B cell (primary cell): ENCODE results near the gene ABCA13. TPM values are rescaled to one million over a fixed set of nuclear protein-coding genes. Genes with fewer than 3 reads are reported as not detected.

Experiments used
- ATAC-seq: fragments of 200-7000 bp; cut with Tn5 transposase; one replicate; pipeline ENCODE4 v1.10.0; 2021; ENCODE audit warnings: low read depth, mild to moderate bottlenecking, moderate number of reproducible peaks, moderate library complexity
- CTCF ChIA-PET: fragments of 350-600 bp; sonication (Branson Sonifier 250); formaldehyde crosslinking; loops from one replicate; lab custom pipeline; 2021; ENCODE audit warnings: antibody characterized with exemption, inconsistent platforms; lab: Charles Lee
- POLR2A ChIA-PET: fragments of 350-600 bp; sonication (Branson Sonifier 250); formaldehyde crosslinking; loops from one replicate; lab custom pipeline; 2021; ENCODE audit warnings: antibody characterized with exemption; lab: Charles Lee
- DNase-seq: peaks from one replicate; pipeline ENCODE4 v3.0.0; 2013
- H2AFZ ChIP-seq: 2 replicates; pipeline ENCODE4 v1.6.1; 2012; ENCODE audit warnings: mild to moderate bottlenecking, low read depth, low read length; ENCODE audit not compliant: insufficient read depth, poor library complexity, severe bottlenecking
- H3K27ac ChIP-seq, 2 donors: 1 replicate in 1 of 2; 2 replicates in 1 of 2; pipeline ENCODE4 v1.5.1; 2012 to 2013; ENCODE audit warnings: low read length in 2 of 2, mild to moderate bottlenecking in 2 of 2, moderate library complexity in 1 of 2
- H3K27me3 ChIP-seq, 4 experiments: fragments of 200-600 bp in 1 of 4; sonication (generic) in 1 of 4; replicated peaks in 1 of 4; 1 replicate in 2 of 4; 2 replicates in 2 of 4; pipeline versions ENCODE4 v1.6.1 to v1.7.0; 2013 to 2016; ENCODE audit warnings: low read length in 3 of 4, mild to moderate bottlenecking in 2 of 4, mixed read lengths in 1 of 4, moderate library complexity in 1 of 4; ENCODE audit not compliant: insufficient read depth in 4 of 4, control insufficient read depth in 3 of 4; ENCODE audit errors: control extremely low read depth in 1 of 4
- H3K36me3 ChIP-seq, 2 experiments: replicated peaks in 1 of 2; 1 replicate in 1 of 2; 2 replicates in 1 of 2; pipeline versions ENCODE4 v1.6.1 to v1.7.1; 2013; ENCODE audit warnings: low read length in 1 of 2; ENCODE audit not compliant: insufficient read depth in 2 of 2, control insufficient read depth in 1 of 2; ENCODE audit errors: control extremely low read depth in 1 of 2, extremely low read depth in 1 of 2
- H3K4me1 ChIP-seq, 2 donors: fragments of 200-600 bp in 1 of 2; sonication (generic) in 1 of 2; 1 replicate in 1 of 2; 2 replicates in 1 of 2; pipeline versions ENCODE4 v1.5.1 to v1.6.1; 2013 to 2017; ENCODE audit warnings: low read length in 2 of 2; ENCODE audit not compliant: control insufficient read depth in 2 of 2, insufficient read depth in 2 of 2
- H3K4me2 ChIP-seq: replicated peaks from 2 replicates; pipeline ENCODE3; 2012; ENCODE audit warnings: mild to moderate bottlenecking, low read depth, low read length; ENCODE audit not compliant: poor library complexity, severe bottlenecking
- H3K4me3 ChIP-seq, 5 experiments: fragments of 200-600 bp in 1 of 5; sonication (generic) in 1 of 5; 1 replicate in 3 of 5; 2 replicates in 2 of 5; pipeline versions ENCODE4 v1.5.1 to v1.7.0; 2011 to 2016; ENCODE audit warnings: low read length in 4 of 5, mild to moderate bottlenecking in 4 of 5, low read depth in 2 of 5, control low read depth in 1 of 5, moderate library complexity in 1 of 5; ENCODE audit not compliant: insufficient read depth in 1 of 5; ENCODE audit errors: control extremely low read depth in 1 of 5, extremely low read depth in 1 of 5
- H3K79me2 ChIP-seq: fragments of 200-600 bp; sonication (generic); one replicate; pipeline ENCODE4 v1.6.0; 2016; ENCODE audit warnings: low read length; ENCODE audit not compliant: control insufficient read depth, insufficient read depth
- H3K9ac ChIP-seq: fragments of 200-600 bp; sonication (generic); 2 replicates; pipeline ENCODE4 v1.6.1; 2017; ENCODE audit warnings: mild to moderate bottlenecking, low read length, moderate library complexity
- H3K9me3 ChIP-seq, 3 donors: one replicate each; pipeline versions ENCODE4 v1.6.1 to v1.7.1; 2013; ENCODE audit warnings: low read length in 2 of 3; ENCODE audit not compliant: control insufficient read depth in 2 of 3, insufficient read depth in 1 of 3; ENCODE audit errors: control extremely low read depth in 1 of 3
- H4K20me1 ChIP-seq: 2 replicates; pipeline ENCODE4 v1.6.0; 2012; ENCODE audit warnings: mild to moderate bottlenecking, low read length; ENCODE audit not compliant: insufficient read depth, control insufficient read depth, poor library complexity, severe bottlenecking
- H3K27ac Mint-ChIP-seq: one replicate; pipeline ENCODE4 v1.8.0; 2021; ENCODE audit warnings: mixed read lengths
- H3K27me3 Mint-ChIP-seq: one replicate; pipeline ENCODE4 v1.8.0; 2021; ENCODE audit warnings: mixed read lengths
- H3K4me1 Mint-ChIP-seq: one replicate; pipeline ENCODE4 v1.8.0; 2021; ENCODE audit warnings: mixed read lengths
- H3K4me3 Mint-ChIP-seq: one replicate; pipeline ENCODE4 v1.8.0; 2021; ENCODE audit warnings: mixed read lengths
- H3K9me3 Mint-ChIP-seq: one replicate; pipeline ENCODE4 v1.8.0; 2022; ENCODE audit warnings: mixed read lengths; ENCODE audit not compliant: insufficient read depth
- EZH2 ChIP-seq: IDR thresholded peaks from 2 replicates; pipeline ENCODE4 v1.6.1; 2012; ENCODE audit warnings: borderline replicate concordance, low read depth, mild to moderate bottlenecking, moderate library complexity, low read length; ENCODE audit not compliant: insufficient read depth, poor library complexity, severe bottlenecking
- WGBS: methylation state at CpG from one replicate; pipeline ENCODE4 v1.1.5; 2013; ENCODE audit warnings: missing lambda C conversion rate; ENCODE audit not compliant: insufficient coverage; 5-methylcytosine and 5-hydroxymethylcytosine counted together
- intact Hi-C: fragments of 100-400 bp; cut with micrococcal nuclease; formaldehyde crosslinking; loops from one replicate; pipeline ENCODE4 v1.10.0; 2022
- polyA plus RNA-seq: library from polyadenylated mRNA; depleted of rRNA; stranded (reverse); fragments of >200 nt; gene quantifications from 2 replicates; pipeline ENCODE4 v1.2.3, GENCODE V29; 2012
- total RNA-seq, 2 donors: library from RNA; stranded (reverse); fragments of 120-200 nt in 1 of 2; gene quantifications; 1 replicate in 1 of 2; 2 replicates in 1 of 2; pipeline versions ENCODE4 v1.2.3 to v1.2.4, GENCODE V29; 2013 to 2022
- TF ChIP-seq, protein P1 (sequence below): fragments of 200-600 bp; IDR thresholded peaks from one replicate; pipeline ENCODE4 v1.8.0; 2022; ENCODE audit warnings: antibody characterized with exemption, mild to moderate bottlenecking

ABCA13 gene
- total and polyA plus RNA-seq, 2 donors (not counting 1 experiment from before 2014, with no cell fraction given), result not detected

DNA sequence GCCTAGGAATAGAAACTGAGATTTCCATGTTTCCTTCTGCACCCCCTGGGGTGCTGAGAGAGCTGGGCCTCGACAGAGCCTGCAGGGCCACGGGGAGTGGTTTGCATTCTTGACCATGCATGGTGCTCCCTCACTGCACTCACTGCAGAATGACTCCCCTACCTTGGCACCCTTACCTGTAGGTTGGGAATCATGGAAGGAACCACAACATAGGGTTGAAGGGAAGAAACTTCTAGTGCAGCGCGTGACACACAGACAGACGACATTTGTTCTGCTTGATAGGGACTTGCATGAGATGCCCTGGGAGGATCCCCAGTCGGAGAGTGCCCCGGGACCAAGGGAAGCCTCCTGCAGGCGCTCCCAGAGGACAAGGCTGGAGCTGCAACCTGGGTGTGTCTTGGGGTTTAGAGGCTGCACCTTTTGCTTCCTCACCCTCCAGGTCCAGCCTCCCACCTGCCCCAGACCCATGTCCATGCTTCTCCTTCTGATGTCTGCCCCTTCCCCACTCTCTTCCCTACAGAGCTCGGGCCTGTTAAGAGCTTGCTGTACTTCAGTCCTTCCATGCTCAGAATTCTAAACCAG lies 245.2 kb downstream of the ABCA13 start:
- ATAC-seq (no peak), DNase-seq (no peak)
- no peaks in the 10 kb centered on the region for H3K4me1 Mint-ChIP-seq
- no peaks in the 10 kb centered on the region for H3K4me1 ChIP-seq
- H3K27me3 Mint-ChIP-seq, result no peaks in the 10 kb centered on the region
- H3K4me2 ChIP-seq, result no peak overlapping the region
- ChIA-PET POLR2A (no interaction called here), CTCF (no interaction called here)
- peaks cover 0 to 10% (median 0%) of the 10 kb centered on the region in 3 donors for H3K9me3 ChIP-seq
- H3K9ac ChIP-seq, result no peak overlapping the region
- no peak overlapping the region for H2AFZ ChIP-seq
- H4K20me1 ChIP-seq, result no peaks in the 10 kb centered on the region
- H3K79me2 ChIP-seq, result no peaks in the 10 kb centered on the region
- intact Hi-C loops, result no loop called here
- no peak overlapping the region for H3K27ac Mint-ChIP-seq
- H3K36me3 ChIP-seq, result no peaks in the 10 kb centered on the region
- H3K4me3 ChIP-seq, result no peak overlapping the region
- TF ChIP-seq, protein P1, sequence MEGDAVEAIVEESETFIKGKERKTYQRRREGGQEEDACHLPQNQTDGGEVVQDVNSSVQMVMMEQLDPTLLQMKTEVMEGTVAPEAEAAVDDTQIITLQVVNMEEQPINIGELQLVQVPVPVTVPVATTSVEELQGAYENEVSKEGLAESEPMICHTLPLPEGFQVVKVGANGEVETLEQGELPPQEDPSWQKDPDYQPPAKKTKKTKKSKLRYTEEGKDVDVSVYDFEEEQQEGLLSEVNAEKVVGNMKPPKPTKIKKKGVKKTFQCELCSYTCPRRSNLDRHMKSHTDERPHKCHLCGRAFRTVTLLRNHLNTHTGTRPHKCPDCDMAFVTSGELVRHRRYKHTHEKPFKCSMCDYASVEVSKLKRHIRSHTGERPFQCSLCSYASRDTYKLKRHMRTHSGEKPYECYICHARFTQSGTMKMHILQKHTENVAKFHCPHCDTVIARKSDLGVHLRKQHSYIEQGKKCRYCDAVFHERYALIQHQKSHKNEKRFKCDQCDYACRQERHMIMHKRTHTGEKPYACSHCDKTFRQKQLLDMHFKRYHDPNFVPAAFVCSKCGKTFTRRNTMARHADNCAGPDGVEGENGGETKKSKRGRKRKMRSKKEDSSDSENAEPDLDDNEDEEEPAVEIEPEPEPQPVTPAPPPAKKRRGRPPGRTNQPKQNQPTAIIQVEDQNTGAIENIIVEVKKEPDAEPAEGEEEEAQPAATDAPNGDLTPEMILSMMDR, result no peak
- no peak for TF ChIP-seq EZH2
- 94% methylated on average over 8 of the region's 9 CpGs for WGBS
- no peaks in the 10 kb centered on the region for H3K9me3 Mint-ChIP-seq
- H3K27me3 ChIP-seq, result no peaks in the 10 kb centered on the region
- H3K27ac ChIP-seq, result no peak overlapping the region
- no peak overlapping the region for H3K4me3 Mint-ChIP-seq

DNA sequence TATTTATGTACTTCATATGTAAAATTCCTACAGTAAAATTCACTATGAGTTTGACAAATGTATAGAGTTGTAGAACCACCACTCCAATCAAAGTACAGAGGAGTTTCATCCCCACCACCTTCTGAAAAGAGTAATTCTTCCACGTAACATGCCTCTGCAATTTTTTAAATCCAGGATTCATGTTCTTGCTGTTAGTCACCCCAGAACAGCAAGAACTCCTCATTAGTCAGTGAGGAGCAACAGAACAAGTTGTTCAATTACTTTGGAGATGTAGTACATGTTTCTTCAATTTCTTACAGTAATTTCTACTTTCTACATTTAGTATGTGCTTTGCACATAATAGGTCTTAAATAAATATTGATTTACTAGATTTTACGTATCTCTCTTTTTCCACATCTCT lies 248.1 kb downstream of the ABCA13 start:
- H3K27ac Mint-ChIP-seq, result no peak overlapping the region

More for the DNA sequence above, 248.1 kb downstream of the ABCA13 start:
- H2AFZ ChIP-seq, result no peak overlapping the region
- Mint-ChIP-seq H3K4me1 (no peaks in the 10 kb centered on the region), H3K9me3 (no peaks in the 10 kb centered on the region), H3K4me3 (no peak overlapping the region), H3K27me3 (no peaks in the 10 kb centered on the region)
- ChIA-PET POLR2A (no interaction called here), CTCF (no interaction called here)
- intact Hi-C loops, result no loop called here
- H3K9me3 ChIP-seq, result peaks cover 0 to 6% (median 0%) of the 10 kb centered on the region in 3 donors
- H4K20me1 ChIP-seq, result no peaks in the 10 kb centered on the region
- no peak overlapping the region for H3K4me2 ChIP-seq
- DNase-seq (no peak), ATAC-seq (no peak)
- no CpG with 5 or more reads among the region's 2 CpGs for WGBS
- H3K9ac ChIP-seq, result no peak overlapping the region
- no peaks in the 10 kb centered on the region for H3K79me2 ChIP-seq
- H3K4me1 ChIP-seq, result no peaks in the 10 kb centered on the region
- H3K27me3 ChIP-seq, result no peaks in the 10 kb centered on the region
- no peak overlapping the region for H3K27ac ChIP-seq
- no peak overlapping the region for H3K4me3 ChIP-seq
- TF ChIP-seq, protein P1, result no peak
- H3K36me3 ChIP-seq, result no peaks in the 10 kb centered on the region
